Measurements from ENCODE around the gene LCN15.
"Not testable (repeated sequence)": the region's sequence is repeated elsewhere in the genome, so short reads cannot be mapped to it uniquely, and the experiment has no call there.

Gene LCN15

DNA sequence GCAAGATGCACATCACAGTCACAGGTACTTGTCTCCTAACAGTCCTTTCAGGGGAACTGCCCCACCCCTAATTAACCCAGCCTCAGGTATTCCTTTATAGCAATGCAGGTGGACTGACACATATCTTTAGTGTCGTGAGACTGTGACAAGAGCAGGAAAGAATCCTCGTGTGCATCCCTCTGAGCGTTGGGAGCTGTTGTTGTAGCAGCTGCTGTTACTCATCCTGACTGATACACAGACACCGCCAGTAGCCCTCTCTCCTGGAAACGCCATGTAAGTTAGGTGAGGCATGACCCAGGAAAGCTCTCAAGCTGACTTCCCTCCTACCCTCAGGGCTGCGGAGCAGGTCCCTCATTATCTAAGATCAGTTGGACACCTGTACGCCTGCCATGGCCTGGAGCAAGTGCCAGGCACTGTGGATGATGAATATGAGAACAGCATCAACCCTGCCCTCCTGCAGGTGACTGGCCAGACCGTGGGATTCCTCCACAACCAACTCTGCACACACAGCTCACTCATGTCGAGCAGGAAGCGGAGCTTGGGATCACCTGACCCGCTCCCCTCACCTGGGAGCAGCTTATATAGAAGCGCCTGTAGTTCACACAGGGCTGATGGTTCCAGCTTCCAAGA is 10.2 kb upstream of the LCN15 start:
- Histone ChIP-seq H3K36me3 (ENCODE audit: control insufficient read depth in 4 of 4, insufficient read depth in 4 of 4, low read length in 3 of 4) (no peaks in the 10 kb centered on the region), H3K27me3 (replicated peaks in 2 of 5; ENCODE audit: control insufficient read depth in 4 of 5, insufficient read depth in 5 of 5, low read length in 4 of 5) (no peaks in the 10 kb centered on the region), H3K4me3 (ENCODE audit: control insufficient read depth in 1 of 7, extremely low read depth in 1 of 7, insufficient read depth in 4 of 7, low read depth in 2 of 7, low read length in 6 of 7) (no peak overlapping the region), H3K27ac (ENCODE audit: insufficient read depth in 1 of 2, low read depth in 1 of 2, low read length in 2 of 2, poor library complexity in 1 of 2, severe bottlenecking in 2 of 2) (no peak overlapping the region), H3K4me1 (ENCODE audit: control extremely low read depth in 1 of 4, control insufficient read depth in 4 of 4, insufficient read depth in 4 of 4, low read length in 3 of 4) (peaks cover 0 to 8% (median 5%) of the 10 kb centered on the region in 4 experiments), H3K9me3 (ENCODE audit: control extremely low read depth in 1 of 5, control insufficient read depth in 4 of 5, insufficient read depth in 2 of 5, low read depth in 1 of 5, low read length in 4 of 5) (peaks cover 0 to 4% (median 0%) of the 10 kb centered on the region in 5 experiments)
- CTCF ChIA-PET: interaction anchor here (0.5 to 10.8 kb wide), 5 partner anchors 8 to 27 kb away, joined by 3 to 75 read pairs (median 3); no protein-coding TSS in a partner anchor
- WGBS (ENCODE audit: insufficient coverage): 98% methylated on average over 6 of the region's 12 CpGs
- no peak for DNase-seq
- POLR2A ChIA-PET: no interaction called here

DNA sequence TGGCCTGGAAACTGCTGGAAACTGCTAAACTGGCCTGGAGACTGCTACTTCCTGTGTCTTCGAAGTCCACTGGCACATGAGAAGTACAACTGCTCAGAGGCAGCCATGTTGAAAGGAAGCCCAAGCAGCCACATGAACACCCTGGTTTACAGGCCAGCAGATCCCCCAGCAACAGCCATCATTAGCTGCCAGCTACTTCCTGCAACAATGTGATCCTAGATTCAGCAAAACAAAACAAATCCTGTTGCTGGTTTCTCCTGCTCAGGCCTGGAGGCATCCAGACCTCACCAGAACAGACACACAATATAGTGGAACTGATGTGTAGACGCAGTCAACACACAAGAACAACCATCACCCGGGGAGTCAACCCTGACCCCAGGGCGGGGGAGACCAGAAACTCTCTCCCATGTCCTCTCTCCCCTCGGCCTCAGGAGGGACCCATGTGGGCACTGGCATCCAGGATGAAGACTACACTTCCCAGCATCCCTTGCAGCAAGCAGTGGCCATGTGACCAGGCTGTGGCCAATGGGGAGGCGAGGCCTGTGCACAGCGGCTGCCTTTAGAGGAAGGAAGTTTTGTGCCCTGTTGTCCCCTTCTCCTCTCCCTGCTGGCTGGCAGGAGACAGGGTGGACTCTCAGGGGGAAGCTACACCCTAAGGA is 9.2 kb upstream of the LCN15 start:
- H3K36me3 ChIP-seq (ENCODE audit: control insufficient read depth in 4 of 4, insufficient read depth in 4 of 4, low read length in 3 of 4): no peaks in the 10 kb centered on the region
- H3K9me3 ChIP-seq (ENCODE audit: control extremely low read depth in 1 of 5, control insufficient read depth in 4 of 5, insufficient read depth in 2 of 5, low read depth in 1 of 5, low read length in 4 of 5): peaks cover 0 to 4% (median 0%) of the 10 kb centered on the region in 5 experiments
- ChIA-PET CTCF (interaction anchor here (0.5 to 10.8 kb wide), 3 partner anchors 11 to 26 kb away, joined by 3 to 75 read pairs (median 3); no protein-coding TSS in a partner anchor), POLR2A (no interaction called here)
- H3K4me1 ChIP-seq (ENCODE audit: control extremely low read depth in 1 of 4, control insufficient read depth in 4 of 4, insufficient read depth in 4 of 4, low read length in 3 of 4): peaks cover 0 to 8% (median 5%) of the 10 kb centered on the region in 4 experiments
- H3K27ac ChIP-seq (ENCODE audit: insufficient read depth in 1 of 2, low read depth in 1 of 2, low read length in 2 of 2, poor library complexity in 1 of 2, severe bottlenecking in 2 of 2): no peak overlapping the region
- H3K27me3 ChIP-seq (replicated peaks in 2 of 5; ENCODE audit: control insufficient read depth in 4 of 5, insufficient read depth in 5 of 5, low read length in 4 of 5): no peaks in the 10 kb centered on the region
- peak; percentile 61 to 79 (median 76) for DNase-seq
- peak overlapping the region in 2 of 7 experiments; percentile 21 to 33 for H3K4me3 ChIP-seq (ENCODE audit: control insufficient read depth in 1 of 7, extremely low read depth in 1 of 7, insufficient read depth in 4 of 7, low read depth in 2 of 7, low read length in 6 of 7)
- WGBS (ENCODE audit: insufficient coverage): 80% methylated on average over 7 of the region's 7 CpGs

GRCh38 chr9:136771907-136772415 is 7.6 kb upstream of the LCN15 start:
- Histone ChIP-seq H3K27me3 (replicated peaks in 2 of 5; ENCODE audit: control insufficient read depth in 4 of 5, insufficient read depth in 5 of 5, low read length in 4 of 5) (no peaks in the 10 kb centered on the region), H3K27ac (ENCODE audit: insufficient read depth in 1 of 2, low read depth in 1 of 2, low read length in 2 of 2, poor library complexity in 1 of 2, severe bottlenecking in 2 of 2) (no peak overlapping the region), H3K9me3 (ENCODE audit: control extremely low read depth in 1 of 5, control insufficient read depth in 4 of 5, insufficient read depth in 2 of 5, low read depth in 1 of 5, low read length in 4 of 5) (peaks cover 0 to 4% (median 0%) of the 10 kb centered on the region in 5 experiments), H3K4me1 (ENCODE audit: control extremely low read depth in 1 of 4, control insufficient read depth in 4 of 4, insufficient read depth in 4 of 4, low read length in 3 of 4) (peaks cover 0 to 8% (median 5%) of the 10 kb centered on the region in 4 experiments), H3K4me3 (ENCODE audit: control insufficient read depth in 1 of 7, extremely low read depth in 1 of 7, insufficient read depth in 4 of 7, low read depth in 2 of 7, low read length in 6 of 7) (no peak overlapping the region), H3K36me3 (ENCODE audit: control insufficient read depth in 4 of 4, insufficient read depth in 4 of 4, low read length in 3 of 4) (no peaks in the 10 kb centered on the region)
- ChIA-PET CTCF (interaction anchor here (0.6 to 10.8 kb wide), 7 partner anchors 9 to 348 kb away, joined by 3 to 75 read pairs (median 3); partner anchors contain the start of genes AJM1 and LCN10), POLR2A (interaction anchor here (0.7 kb wide), 1 partner anchor 306 kb away, joined by 6 read pairs; no protein-coding TSS in a partner anchor)
- no peak for DNase-seq
- WGBS (ENCODE audit: insufficient coverage): 88% methylated on average over 1 of the region's 3 CpGs

GRCh38 chr9:136769710-136770191 is 5.4 kb upstream of the LCN15 start:
- Histone ChIP-seq H3K27ac (ENCODE audit: insufficient read depth in 1 of 2, low read depth in 1 of 2, low read length in 2 of 2, poor library complexity in 1 of 2, severe bottlenecking in 2 of 2) (no peak overlapping the region), H3K27me3 (replicated peaks in 2 of 5; ENCODE audit: control insufficient read depth in 4 of 5, insufficient read depth in 5 of 5, low read length in 4 of 5) (no peaks in the 10 kb centered on the region), H3K9me3 (ENCODE audit: control extremely low read depth in 1 of 5, control insufficient read depth in 4 of 5, insufficient read depth in 2 of 5, low read depth in 1 of 5, low read length in 4 of 5) (peaks cover 0 to 4% (median 0%) of the 10 kb centered on the region in 5 experiments), H3K4me3 (ENCODE audit: control insufficient read depth in 1 of 7, extremely low read depth in 1 of 7, insufficient read depth in 4 of 7, low read depth in 2 of 7, low read length in 6 of 7) (no peak overlapping the region), H3K36me3 (ENCODE audit: control insufficient read depth in 4 of 4, insufficient read depth in 4 of 4, low read length in 3 of 4) (no peaks in the 10 kb centered on the region), H3K4me1 (ENCODE audit: control extremely low read depth in 1 of 4, control insufficient read depth in 4 of 4, insufficient read depth in 4 of 4, low read length in 3 of 4) (peaks cover 0 to 8% (median 5%) of the 10 kb centered on the region in 4 experiments)
- CTCF ChIA-PET: interaction anchor here (0.6 to 10.8 kb wide), 5 partner anchors 9 to 24 kb away, joined by 3 to 75 read pairs (median 6); no protein-coding TSS in a partner anchor
- WGBS (ENCODE audit: insufficient coverage): 34% methylated on average over 4 of the region's 16 CpGs
- POLR2A ChIA-PET: no interaction called here
- peak; percentile 51 to 66 (median 64) for DNase-seq

GRCh38 chr9:136766410-136767120 is 2.2 kb upstream of the LCN15 start:
- POLR2A ChIA-PET; H3K9me3 ChIP-seq (ENCODE audit: control extremely low read depth in 1 of 5, control insufficient read depth in 4 of 5, insufficient read depth in 2 of 5, low read depth in 1 of 5, low read length in 4 of 5); H3K36me3 ChIP-seq (ENCODE audit: control insufficient read depth in 4 of 4, insufficient read depth in 4 of 4, low read length in 3 of 4); H3K4me3 ChIP-seq (ENCODE audit: control insufficient read depth in 1 of 7, extremely low read depth in 1 of 7, insufficient read depth in 4 of 7, low read depth in 2 of 7, low read length in 6 of 7); H3K27me3 ChIP-seq (replicated peaks in 2 of 5; ENCODE audit: control insufficient read depth in 4 of 5, insufficient read depth in 5 of 5, low read length in 4 of 5); H3K27ac ChIP-seq (ENCODE audit: insufficient read depth in 1 of 2, low read depth in 1 of 2, low read length in 2 of 2, poor library complexity in 1 of 2, severe bottlenecking in 2 of 2): not testable (repeated sequence)
- CTCF ChIA-PET: interaction anchor here (1.4 to 10.8 kb wide), 6 partner anchors 8 to 36 kb away, joined by 3 to 75 read pairs (median 9); partner anchors contain the start of gene LCN8
- 49% methylated on average over 10 of the region's 18 CpGs for WGBS (ENCODE audit: insufficient coverage)
- H3K4me1 ChIP-seq (ENCODE audit: control extremely low read depth in 1 of 4, control insufficient read depth in 4 of 4, insufficient read depth in 4 of 4, low read length in 3 of 4): peaks cover 0 to 12% (median 6%) of the 10 kb centered on the region in 4 experiments
- peak; percentile 37 to 69 (median 65) for DNase-seq

DNA sequence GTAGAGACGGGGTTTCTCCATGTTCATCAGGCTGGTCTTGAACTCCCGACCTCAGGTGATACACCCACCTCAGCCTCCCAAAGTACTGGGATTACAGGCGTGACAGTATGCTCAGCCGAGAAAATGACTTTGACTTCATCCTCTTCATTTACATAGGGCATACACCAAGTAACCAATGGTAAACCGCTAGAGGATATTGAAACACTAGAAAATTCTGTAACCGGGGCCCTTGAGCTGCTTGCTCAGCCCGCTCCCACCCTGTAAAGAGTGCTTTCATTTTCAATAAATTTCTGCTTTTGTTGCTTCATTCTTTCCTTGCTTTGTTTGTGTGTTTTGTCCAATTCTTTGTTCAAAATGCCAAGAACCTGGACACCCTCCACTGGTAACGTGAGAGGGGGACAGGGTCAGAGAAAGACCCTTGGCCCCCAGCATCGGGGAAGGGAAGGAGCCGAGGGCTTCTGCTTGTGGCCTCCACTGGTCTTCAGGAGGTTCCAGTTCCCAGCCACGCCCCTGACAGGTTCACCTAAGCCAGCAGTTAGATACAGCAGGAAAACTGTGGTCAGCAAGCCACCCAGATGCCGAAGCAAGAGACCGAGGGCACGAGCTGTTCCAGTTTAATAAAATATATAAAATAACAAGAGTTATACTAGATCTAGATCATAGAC is 1.6 kb upstream of the LCN15 start:
- DNase-seq; H3K36me3 ChIP-seq (ENCODE audit: control insufficient read depth in 4 of 4, insufficient read depth in 4 of 4, low read length in 3 of 4); H3K27me3 ChIP-seq (replicated peaks in 2 of 5; ENCODE audit: control insufficient read depth in 4 of 5, insufficient read depth in 5 of 5, low read length in 4 of 5); POLR2A ChIA-PET; H3K4me3 ChIP-seq (ENCODE audit: control insufficient read depth in 1 of 7, extremely low read depth in 1 of 7, insufficient read depth in 4 of 7, low read depth in 2 of 7, low read length in 6 of 7); H3K9me3 ChIP-seq (ENCODE audit: control extremely low read depth in 1 of 5, control insufficient read depth in 4 of 5, insufficient read depth in 2 of 5, low read depth in 1 of 5, low read length in 4 of 5); H3K27ac ChIP-seq (ENCODE audit: insufficient read depth in 1 of 2, low read depth in 1 of 2, low read length in 2 of 2, poor library complexity in 1 of 2, severe bottlenecking in 2 of 2): not testable (repeated sequence)
- whole genome bisulfite sequencing (ENCODE audit: insufficient coverage): 85% methylated on average over 11 of the region's 14 CpGs
- H3K4me1 ChIP-seq (ENCODE audit: control extremely low read depth in 1 of 4, control insufficient read depth in 4 of 4, insufficient read depth in 4 of 4, low read length in 3 of 4): peaks cover 0 to 12% (median 7%) of the 10 kb centered on the region in 4 experiments
- CTCF ChIA-PET: interaction anchor here (1.4 to 10.8 kb wide), 6 partner anchors 8 to 35 kb away, joined by 3 to 75 read pairs (median 9); partner anchors contain the start of gene LCN8

Data from common myeloid progenitor, CD34-positive (primary cell).